ENCODE measurements around the gene BAIAP2L2.
"Not testable (repeated sequence)": the region's sequence is repeated elsewhere in the genome, so short reads cannot be mapped to it uniquely, and the experiment has no call there.

Gene BAIAP2L2

GRCh38 chr22:38110008-38110862 is at the start of gene BAIAP2L2:
Gene BAIAP2L2, minus strand, starts transcription at chr22:38110684. Its CDS starts 159 bp downstream, at chr22:38110525.
- no peak for DNase-seq

- no peak for DNase-seq
These were observed 45.2 kb upstream of the BAIAP2L2 start for GRCh38 chr22:38155703-38156102.

GRCh38 chr22:38154563-38154915 is 44.1 kb upstream of the BAIAP2L2 start:
- DNase-seq: not testable (repeated sequence)

- DNase-seq: no peak
These were observed 43.5 kb upstream of the BAIAP2L2 start for GRCh38 chr22:38153821-38154562.

- no peak for DNase-seq
These were observed 40.6 kb upstream of the BAIAP2L2 start for GRCh38 chr22:38151126-38151500.

- no peak for DNase-seq
These were observed 37.8 kb upstream of the BAIAP2L2 start for GRCh38 chr22:38148245-38148644.

GRCh38 chr22:38146166-38146565 is 35.7 kb upstream of the BAIAP2L2 start:
- not testable (repeated sequence) for DNase-seq

GRCh38 chr22:38144025-38144405 is 33.5 kb upstream of the BAIAP2L2 start:
- no peak for DNase-seq

GRCh38 chr22:38142606-38143005 is 32.1 kb upstream of the BAIAP2L2 start:
- no peak for DNase-seq

GRCh38 chr22:38141217-38141973 is 30.9 kb upstream of the BAIAP2L2 start:
- no peak for DNase-seq

- no peak for DNase-seq
These were observed 29.4 kb upstream of the BAIAP2L2 start for GRCh38 chr22:38139901-38140300.

GRCh38 chr22:38138961-38139360 is 28.5 kb upstream of the BAIAP2L2 start:
- DNase-seq: no peak

- DNase-seq: no peak
These were observed 27.6 kb upstream of the BAIAP2L2 start for GRCh38 chr22:38137876-38138687.

GRCh38 chr22:38136607-38137006 is 26.1 kb upstream of the BAIAP2L2 start:
- no peak for DNase-seq

GRCh38 chr22:38135133-38135706 is 24.7 kb upstream of the BAIAP2L2 start:
- DNase-seq: peak in 1 of 51 donors; percentile 22

GRCh38 chr22:38133331-38133730 is 22.8 kb upstream of the BAIAP2L2 start:
- no peak for DNase-seq

GRCh38 chr22:38132794-38133193 is 22.3 kb upstream of the BAIAP2L2 start:
- DNase-seq: no peak

- no peak for DNase-seq
These were observed 21.7 kb upstream of the BAIAP2L2 start for GRCh38 chr22:38132136-38132535.

GRCh38 chr22:38131399-38131798 is 20.9 kb upstream of the BAIAP2L2 start:
- no peak for DNase-seq

- DNase-seq: no peak
These were observed 19.4 kb upstream of the BAIAP2L2 start for GRCh38 chr22:38129856-38130255.

GRCh38 chr22:38129021-38129420 is 18.5 kb upstream of the BAIAP2L2 start:
- no peak for DNase-seq
